Left cardiac atrium (tissue), 4 donors: ENCODE results near the gene TBC1D2B. TPM values are rescaled to one million over a fixed set of nuclear protein-coding genes. Genes with fewer than 3 reads are reported as not detected.
A peak's percentile ranks its signal among the peaks of the same experiment; 100 is the strongest.

Source experiments
- ATAC-seq, 2 donors: fragments of 200-7000 bp; cut with Tn5 transposase; one replicate each; pipeline ENCODE4 v1.9.1; 2020; ENCODE audit warnings: mild to moderate bottlenecking in 2 of 2, moderate library complexity in 2 of 2
- DNase-seq: peaks from one replicate; pipeline ENCODE4 v3.0.0-alpha.2; 2020
- intact Hi-C, 2 donors: fragments of 100-400 bp; cut with DNase I; formaldehyde crosslinking; loops; one replicate each; pipeline versions ENCODE4 v1.14.1 to v1.15.1; 2022 to 2023
- total RNA-seq, 2 donors: library from RNA; stranded (reverse); fragmentation: NEBNext Ultra II Directional; extraction: Animal tissue kit (Norgen Biotek cat#: 25700); gene quantifications; one replicate each; pipeline ENCODE4 v1.2.1, GENCODE V29; 2021
- donor health status: DM: no; HTN: yes; CAD: no.
- donor health status: DM: no; HTN: yes; CAD: no; lungs with severe emphysema.
- donor health status: DM: yes; HTN: yes; CAD: no.
- donor health status: Dilated cardiomyopathy.

TBC1D2B gene
- total RNA-seq, 2 donors from 2014 or later = 20.5 to 23.7 TPM

DNA sequence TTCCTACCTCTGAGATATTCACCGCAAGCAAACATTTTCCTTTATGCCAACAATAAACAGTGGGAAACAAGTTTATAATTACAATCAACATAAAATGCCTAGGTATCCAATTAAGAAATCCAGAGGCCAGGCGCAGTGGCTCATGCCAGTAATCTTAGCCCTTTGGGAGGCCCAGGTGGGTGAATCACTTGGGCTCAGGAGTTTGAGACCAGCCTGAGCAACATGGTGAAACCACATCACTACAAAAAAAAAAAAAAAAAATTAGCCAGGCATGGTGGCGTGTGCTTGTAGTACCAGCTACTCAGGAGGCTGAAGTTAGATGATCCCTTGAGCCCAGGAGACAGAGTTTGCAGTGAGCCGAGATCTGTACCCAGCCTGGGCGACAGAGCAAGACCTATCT lies 17.3 kb downstream of the TBC1D2B start:
- intact Hi-C loops = no loop called here
- DNase-seq = no peak
- no peak for ATAC-seq

DNA sequence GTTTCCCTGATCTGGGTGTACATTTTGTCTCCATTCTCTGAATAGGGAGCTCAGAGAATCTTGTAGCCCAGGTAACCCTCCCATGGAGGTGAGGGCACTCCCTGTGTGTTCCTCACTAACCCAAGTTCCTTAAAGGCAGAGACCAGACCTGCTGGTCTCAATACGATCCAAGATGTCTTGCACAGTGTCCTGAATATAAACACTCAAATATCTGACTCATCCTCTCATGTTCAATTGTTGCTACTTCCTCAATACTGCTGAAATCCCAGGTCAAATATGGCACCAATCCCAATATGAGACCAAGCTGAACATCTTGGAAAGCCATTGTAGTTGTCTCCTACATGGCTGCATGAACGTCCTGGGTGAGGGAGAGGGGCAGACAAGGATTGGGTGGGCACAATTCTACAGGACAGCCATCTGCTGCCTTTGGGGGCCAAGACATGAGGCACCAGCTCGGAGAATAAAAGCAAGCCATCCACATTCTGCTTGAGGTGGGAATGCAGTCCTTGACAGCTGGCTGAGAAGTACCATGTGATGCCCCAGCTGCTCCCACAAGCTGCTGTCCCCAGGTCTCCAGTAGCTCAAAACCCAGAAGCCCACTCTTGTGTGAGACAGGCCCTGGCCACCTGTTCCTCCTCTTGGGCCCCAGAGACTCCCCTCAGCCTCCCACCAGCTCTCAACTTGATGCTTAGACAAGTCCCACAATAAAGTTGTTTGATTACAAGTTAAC lies 18.2 kb downstream of the TBC1D2B start:
- intact Hi-C loops = loop anchor here in 1 of 2 donors (5.0 kb wide), 1 partner anchor 52 kb away; no protein-coding TSS in a partner anchor
- DNase-seq = no peak
- ATAC-seq = no peak

DNA sequence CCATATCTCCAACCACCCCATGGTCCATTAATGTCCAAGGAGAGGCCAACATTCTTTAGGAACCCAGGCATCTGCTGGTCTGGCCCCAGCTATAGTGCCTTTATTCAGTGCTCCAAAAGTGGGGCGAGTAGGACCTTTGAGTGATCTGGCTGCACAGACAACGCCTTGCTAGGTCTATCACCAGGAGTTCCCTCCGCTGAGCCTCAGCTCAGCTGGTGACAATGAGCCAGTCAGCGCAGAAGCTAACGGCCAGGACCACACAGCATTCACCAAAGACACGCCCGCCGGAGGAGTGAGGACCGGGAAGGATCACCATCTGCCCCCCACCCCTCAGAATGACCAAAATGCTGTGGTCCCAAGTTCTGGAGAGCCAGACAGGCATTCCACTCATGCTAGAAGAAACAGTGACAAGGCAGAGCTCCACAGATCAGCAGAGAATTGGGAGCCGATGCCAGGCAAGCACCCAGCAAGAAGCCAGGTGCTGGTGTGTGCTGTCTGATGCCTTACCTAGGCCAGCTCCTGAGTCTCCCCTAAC lies 19.0 kb downstream of the TBC1D2B start:
- intact Hi-C loops = loop anchor here in 1 of 2 donors (5.0 kb wide), 1 partner anchor 51 kb away; no protein-coding TSS in a partner anchor
- no peak for DNase-seq
- no peak for ATAC-seq

DNA sequence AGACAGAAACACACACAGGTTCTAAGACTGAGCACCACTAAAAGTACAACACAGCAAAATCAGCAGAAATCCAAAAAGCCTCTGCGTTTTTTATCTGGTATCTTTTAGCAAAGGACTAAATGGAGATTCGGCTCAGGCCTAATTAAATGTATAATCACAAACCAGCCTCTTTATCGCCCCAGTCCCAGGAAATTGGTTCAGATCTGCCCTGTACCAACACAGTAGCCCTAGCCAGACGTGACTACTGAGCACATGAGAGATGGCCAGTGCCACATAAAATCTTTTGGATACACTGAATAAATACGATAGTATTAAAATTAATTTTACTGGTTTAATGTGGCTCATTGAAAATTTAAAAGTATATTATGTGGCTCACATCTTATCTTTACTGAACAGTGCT lies 19.7 kb downstream of the TBC1D2B start:
- DNase-seq (no peak), ATAC-seq (no peak)
- intact Hi-C loops = loop anchor here in 1 of 2 donors (5.0 kb wide), 1 partner anchor 51 kb away; no protein-coding TSS in a partner anchor

DNA sequence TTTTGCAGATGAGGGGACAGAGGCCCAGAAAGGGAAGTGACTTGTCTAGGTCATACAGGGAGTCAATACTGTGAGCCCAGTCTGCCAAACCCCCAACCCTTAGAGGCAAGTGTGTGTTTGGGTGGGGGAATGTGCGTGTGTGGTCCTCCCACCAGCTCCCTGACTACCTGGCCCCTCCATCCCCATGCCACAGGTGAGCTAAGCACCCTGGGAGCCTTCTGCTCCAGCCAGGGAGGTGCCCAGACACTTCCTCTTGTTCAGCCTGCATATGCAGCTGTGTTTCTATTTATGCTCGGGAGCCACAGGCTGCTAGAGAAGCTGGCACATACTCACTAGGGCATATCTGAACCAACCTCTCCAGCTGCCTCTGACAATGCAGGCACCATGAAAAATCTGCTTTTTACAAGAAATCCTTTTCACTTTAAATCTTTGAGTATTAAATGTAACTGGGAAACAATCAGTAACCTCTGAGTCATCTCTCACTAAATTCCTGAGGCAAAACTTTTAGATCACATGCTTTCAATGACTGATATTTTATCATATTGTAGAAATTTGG lies 20.7 kb downstream of the TBC1D2B start:
- DNase-seq (no peak), ATAC-seq (peak; percentile 63 to 77)
- intact Hi-C loops = loop anchor here in 1 of 2 donors (5.0 kb wide), 1 partner anchor 49 kb away; no protein-coding TSS in a partner anchor

DNA sequence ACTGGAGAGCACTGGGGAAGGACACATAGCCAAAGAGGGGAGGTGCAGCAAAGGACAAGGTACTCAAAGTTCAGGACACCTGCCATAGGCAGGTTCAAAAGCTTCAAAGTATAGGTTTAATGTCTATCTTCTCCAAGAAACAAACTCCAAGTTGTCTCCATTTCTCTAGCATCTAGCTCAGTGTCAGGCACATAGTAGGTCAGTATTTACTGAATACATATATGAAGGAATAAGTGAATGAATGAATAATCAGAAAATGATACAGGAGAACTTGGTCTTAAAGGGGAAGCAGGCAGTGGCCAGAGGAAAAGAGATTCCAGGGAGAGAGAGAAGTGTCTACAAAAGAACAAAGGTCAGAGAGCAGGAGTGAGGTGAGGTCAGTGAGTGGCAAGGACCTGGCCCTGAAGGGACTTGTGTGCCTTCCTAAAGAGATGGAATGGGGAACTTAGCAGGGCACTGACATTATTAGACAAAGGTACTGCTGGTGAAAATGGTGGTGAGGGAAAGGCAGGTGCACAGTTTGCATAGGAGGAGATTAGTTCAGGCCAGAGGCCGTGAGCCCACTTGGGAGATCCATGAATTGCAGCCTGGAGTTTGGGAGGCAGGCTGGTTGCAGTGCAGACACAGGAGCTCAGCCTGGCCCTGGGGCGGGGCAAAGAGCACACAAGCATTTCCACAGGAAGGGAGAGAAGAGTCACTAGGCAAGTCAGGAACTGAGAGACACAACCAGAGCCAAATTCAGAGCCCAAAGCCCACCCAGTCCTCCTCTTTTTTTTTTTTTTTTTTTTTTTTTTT lies 21.4 kb downstream of the TBC1D2B start:
- intact Hi-C loops = loop anchor here in 1 of 2 donors (5.0 kb wide), 1 partner anchor 49 kb away; no protein-coding TSS in a partner anchor
- ATAC-seq = peak; percentile 70 to 72
- DNase-seq = peak; percentile 39

DNA sequence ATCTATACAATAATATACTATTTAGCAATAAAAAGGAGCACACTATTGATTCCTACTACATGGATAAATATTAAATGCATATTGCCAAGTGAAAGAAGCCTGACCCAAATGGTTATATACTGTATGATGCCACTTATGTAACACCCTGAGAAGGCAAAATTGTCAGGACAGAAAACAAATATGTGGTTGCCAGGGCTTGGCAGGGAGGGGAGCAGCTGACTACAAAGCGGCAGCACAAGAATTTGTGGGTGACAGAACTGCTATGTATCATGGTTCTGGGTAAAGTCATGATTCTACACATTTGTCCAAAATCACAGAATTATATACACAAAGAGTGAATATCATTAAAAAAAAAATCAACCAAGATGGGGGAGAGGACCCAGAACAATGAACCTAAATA lies 22.5 kb downstream of the TBC1D2B start:
- intact Hi-C loops = loop anchor here in 1 of 2 donors (5.0 kb wide), 1 partner anchor 48 kb away; no protein-coding TSS in a partner anchor
- no peak for ATAC-seq
- no peak for DNase-seq

DNA sequence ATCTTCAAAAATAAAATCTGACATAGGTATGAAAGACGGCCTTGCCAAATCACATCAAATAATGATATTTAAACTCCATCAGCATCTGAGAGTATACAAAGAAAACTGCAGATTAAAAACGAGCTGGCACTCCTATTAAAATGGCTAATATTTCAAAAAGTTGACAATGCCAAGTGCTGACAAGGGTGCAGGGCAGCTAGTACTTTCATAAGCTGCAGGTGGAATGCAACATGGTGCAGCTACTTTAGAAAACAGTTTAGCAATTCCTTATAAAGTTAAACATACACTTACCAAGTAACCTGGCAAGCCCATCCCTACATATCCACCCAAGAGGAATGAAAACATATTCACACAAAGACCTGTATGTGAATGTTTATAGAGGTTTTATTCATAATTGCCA lies 23.0 kb downstream of the TBC1D2B start:
- no peak for ATAC-seq
- intact Hi-C loops = no loop called here

DNA sequence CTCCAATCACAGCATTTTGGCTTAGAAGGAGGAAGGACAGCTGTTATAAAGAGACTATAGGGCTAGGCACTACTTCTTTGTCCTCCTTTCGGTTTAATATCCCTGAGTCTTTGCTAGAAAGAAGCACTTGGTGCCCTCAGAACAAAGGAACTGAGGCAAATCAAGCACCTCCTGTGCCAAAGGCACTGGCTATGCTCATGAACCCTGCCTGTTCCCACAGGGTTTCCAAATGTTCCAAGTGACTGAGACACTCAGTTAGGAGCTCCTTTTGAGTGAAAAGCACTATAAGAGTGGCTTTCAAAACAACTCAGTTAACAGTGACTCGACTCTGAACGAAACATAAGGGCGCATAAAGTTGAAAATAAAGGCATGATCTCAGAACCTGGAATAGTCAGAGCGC lies 25.0 kb downstream of the TBC1D2B start:
- DNase-seq (no peak), ATAC-seq (no peak)
- intact Hi-C loops = no loop called here

More for the DNA sequence above, 23.0 kb downstream of the TBC1D2B start:
- DNase-seq = no peak

DNA sequence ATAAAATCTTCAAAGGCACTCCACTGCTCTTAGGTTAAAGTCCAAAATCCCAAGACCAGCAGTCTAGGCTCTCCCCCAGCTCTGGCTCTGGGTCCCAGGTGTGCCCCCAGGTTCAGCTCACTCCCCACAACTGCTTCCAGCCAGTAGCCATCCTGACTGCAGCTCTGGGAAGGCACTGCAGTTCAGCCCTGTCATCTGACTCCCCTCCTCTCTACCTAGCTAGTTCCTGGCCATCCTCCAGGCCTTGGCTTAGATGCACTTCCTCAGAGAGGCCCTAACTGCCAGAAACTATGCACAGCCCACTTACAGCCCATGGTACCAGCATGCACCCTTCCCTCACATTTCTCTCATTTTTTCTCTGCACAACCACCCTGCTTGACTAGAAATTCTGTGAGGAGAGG lies 25.5 kb downstream of the TBC1D2B start:
- no peak for DNase-seq
- intact Hi-C loops = no loop called here
- ATAC-seq = peak in 1 of 2 donors; percentile 20

DNA sequence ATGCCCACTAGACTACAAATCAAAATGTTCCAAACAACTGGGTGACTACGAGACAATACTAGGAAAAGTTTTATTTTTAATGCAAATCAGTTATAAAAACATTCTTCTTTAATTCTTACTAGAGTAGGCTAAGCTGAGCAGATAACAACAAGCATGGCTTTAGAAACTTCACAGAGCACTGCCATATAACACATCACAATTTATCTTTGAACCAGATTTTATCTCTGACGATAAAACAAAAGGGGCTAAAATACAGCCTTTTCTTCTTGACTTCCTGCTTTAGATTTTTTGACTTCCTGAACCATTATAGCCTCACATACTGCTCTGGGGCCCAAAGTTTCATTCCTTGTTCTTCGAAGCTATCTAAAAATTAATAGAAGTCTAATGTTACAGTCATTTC lies 25.9 kb downstream of the TBC1D2B start:
- DNase-seq (no peak), ATAC-seq (no peak)
- intact Hi-C loops = no loop called here

DNA sequence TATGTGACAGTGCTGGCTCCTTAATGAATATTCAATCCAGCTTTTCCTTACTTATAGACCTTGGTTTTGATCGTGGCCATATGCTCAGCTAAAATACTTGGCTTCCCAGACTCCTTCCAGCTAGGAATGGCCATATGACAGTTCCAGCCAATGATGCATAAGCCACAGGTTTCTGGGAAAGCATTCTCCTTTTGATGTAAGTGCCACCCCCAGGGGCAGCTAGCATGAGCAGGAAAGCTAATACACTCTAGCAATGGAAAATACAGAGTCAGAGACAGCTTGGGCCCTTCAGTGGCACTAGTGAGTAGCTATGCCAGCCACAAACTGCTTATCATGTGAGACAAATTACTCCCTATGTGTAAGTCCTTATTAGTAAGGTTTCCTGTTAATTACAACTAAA lies 26.7 kb downstream of the TBC1D2B start:
- ATAC-seq (no peak), DNase-seq (no peak)
- intact Hi-C loops = no loop called here

DNA sequence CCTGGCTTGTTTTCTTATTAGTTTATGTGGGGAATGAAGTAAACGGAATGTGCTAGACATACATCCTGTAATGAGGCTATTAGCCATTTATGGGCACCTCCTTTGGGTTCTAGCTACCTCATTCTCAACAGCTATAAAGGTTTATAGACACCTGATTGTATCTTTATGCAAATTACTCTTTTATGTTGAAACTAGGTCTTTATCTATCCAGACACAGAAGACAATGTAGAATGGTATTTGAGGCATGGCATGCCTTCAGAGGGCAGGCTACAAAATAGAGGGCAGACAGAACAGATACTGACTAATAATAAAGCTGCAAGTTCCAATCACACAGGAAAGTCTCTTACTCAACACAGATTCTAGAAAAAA lies 27.1 kb downstream of the TBC1D2B start:
- intact Hi-C loops = no loop called here
- ATAC-seq (no peak), DNase-seq (no peak)

DNA sequence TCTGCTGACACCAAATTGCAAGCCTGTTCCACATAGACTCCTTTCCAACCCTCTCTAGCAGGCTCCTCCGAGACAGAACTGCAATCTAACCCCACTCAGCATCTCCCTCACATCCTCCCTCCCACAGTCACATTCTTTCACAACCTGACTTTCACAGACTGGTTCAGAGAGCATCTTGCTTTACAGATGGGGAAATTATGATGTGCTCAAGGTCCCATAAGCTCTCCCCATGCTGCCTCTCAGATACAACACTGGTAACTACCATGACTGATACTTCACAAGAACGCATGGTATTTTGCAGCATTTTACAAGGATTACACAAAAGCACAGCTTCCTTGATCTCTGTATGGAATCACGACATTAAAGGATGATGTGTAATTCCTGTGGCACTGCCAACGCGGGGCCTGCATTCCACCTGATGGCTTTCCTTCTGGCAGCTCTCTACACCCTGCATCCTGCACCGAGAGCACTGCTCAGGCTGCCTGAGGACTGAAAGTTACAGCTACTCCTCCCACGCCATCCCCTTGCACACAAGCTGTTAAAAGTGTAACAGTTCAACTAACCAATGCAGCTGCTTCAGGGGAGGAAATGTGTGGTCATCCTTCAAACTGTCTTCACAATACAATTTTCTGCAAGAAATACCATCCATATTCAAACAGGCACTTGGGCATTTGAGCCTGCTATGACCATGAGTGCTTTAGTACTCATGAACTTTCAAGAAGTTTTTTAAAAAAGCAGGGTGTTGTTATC lies 27.6 kb downstream of the TBC1D2B start:
- DNase-seq (no peak), ATAC-seq (peak in 1 of 2 donors; percentile 47)
- intact Hi-C loops = no loop called here

DNA sequence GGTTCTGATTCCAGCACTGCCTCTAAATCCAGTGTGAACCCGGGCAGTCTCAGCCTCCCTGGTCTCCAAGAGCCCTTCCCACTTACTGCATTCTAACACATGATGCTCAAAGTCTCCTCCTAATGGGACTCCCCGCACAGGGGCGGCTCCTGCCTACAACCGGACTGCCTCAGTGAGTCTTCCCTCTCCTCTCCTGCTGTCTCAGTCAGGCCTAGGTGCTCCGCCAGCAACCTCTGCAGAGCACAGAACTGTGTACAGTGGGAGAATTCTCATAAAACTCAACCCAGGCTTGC lies 28.9 kb downstream of the TBC1D2B start:
- peak; percentile 10 to 14 for ATAC-seq

DNA sequence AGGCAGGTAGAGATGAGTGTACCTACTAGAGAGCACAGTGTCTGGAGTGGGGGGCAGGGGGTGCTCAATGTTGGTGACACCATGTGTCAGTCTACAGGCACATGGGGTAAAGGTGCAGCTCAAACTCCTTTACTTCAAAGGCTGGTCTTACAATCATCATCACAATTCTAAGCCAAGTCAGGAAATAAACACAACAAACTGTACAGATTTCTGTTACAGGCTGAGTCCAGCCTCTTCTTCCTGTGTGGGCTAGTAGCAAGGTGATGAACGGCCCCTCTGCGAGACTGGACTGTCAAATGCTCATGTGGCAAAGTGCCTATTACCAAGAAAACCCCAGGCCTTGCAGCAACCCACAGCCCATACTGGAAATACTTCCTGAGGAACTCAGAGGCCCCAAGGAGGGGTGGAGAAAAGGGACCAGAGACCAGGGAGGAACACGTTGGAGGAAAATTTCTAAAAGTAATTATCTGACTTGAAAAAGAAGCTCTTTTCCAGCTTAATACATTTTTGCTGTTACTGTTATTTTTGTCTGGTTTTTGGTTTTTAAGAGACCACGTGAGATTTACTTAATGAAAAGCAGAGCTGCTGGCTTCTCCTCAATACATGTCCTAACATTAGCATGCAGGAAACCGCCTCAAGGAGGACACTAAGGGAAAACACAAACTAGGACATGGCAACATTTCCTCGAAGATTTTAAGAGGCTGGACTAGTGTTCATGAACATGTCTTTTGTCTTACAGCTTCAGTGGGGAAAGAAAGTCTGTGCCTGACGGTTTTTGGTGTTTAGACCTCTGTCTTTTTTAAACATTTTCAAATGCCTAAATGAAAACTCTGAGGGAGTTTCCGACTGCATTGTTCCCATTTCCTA lies 29.5 kb downstream of the TBC1D2B start:
- peak; percentile 27 for DNase-seq
- intact Hi-C loops = no loop called here
- ATAC-seq = peak; percentile 55

More for the DNA sequence above, 28.9 kb downstream of the TBC1D2B start:
- intact Hi-C loops = no loop called here
- no peak for DNase-seq

DNA sequence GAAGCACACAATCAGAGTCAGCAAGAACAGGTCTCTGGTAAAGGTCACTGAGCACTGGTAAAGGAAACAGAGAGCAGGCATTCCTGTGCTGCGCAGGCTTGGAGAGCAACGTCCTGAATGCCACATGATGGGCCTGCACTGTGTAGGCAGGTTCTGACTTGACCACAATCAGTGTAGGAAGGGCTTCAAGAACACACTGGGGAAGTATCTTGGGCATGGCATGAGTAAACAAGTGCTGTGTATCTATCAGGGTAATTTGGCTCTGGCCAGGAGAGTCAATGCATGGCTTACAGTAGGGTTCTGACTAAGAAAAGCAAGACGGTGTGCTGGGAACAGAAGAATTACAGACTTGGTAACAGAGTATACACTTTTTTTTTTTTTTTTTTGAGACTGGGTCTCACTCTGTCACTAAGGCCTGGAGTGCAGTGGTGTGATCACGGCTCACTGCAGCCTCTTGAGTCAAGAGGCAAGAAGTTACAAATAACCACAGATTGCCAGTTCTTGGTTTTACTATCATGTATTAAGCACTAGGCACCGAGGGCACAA lies 30.6 kb downstream of the TBC1D2B start:
- intact Hi-C loops = no loop called here
- DNase-seq = no peak
- peak; percentile 14 to 29 for ATAC-seq

DNA sequence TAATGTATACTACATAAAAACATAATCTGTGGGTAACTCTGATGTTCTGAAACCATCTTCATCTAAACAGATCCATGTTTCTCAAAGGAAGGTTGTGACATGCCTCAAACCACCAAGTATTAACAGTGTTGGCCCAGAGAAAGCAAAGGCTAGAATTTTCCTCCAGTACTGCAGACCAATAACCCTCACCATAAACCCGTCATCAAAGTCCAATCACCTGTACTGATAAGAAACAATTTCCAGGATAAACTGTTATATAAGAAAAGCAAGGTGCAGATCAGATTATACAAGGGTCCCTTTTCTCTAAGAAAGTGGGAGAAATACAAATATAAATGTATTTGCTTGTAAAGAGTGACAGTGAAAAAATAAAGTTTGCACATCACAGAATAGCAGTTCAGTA lies 32.3 kb downstream of the TBC1D2B start:
- intact Hi-C loops = no loop called here
- ATAC-seq (no peak), DNase-seq (no peak)
